ENCODE measurements around the gene FAM217B.

The FAM217B gene

GRCh38 chr20:59945175-59945574 is 5.0 kb downstream of the FAM217B start:
- FAIRE-seq (no peak), DNase-seq (ENCODE audit: insufficient read length, low spot score) (no peak)
- no peak for TF ChIP-seq CTCF (IDR thresholded peaks at IDR 0.05; ENCODE audit: insufficient read depth, missing control alignments)

- FAIRE-seq (no peak), DNase-seq (ENCODE audit: insufficient read length, low spot score) (no peak)
- no peak for TF ChIP-seq CTCF (IDR thresholded peaks at IDR 0.05; ENCODE audit: insufficient read depth, missing control alignments)
These were observed 5.5 kb downstream of the FAM217B start for GRCh38 chr20:59945731-59946130.

- DNase-seq (ENCODE audit: insufficient read length, low spot score) (no peak), FAIRE-seq (no peak)
- no peak for TF ChIP-seq CTCF (IDR thresholded peaks at IDR 0.05; ENCODE audit: insufficient read depth, missing control alignments)
These were observed 7.2 kb downstream of the FAM217B start for GRCh38 chr20:59947376-59947775.

- no peak for FAIRE-seq
- TF ChIP-seq CTCF (IDR thresholded peaks at IDR 0.05; ENCODE audit: insufficient read depth, missing control alignments) = no peak
- no peak for DNase-seq (ENCODE audit: insufficient read length, low spot score)
These were observed 8.0 kb downstream of the FAM217B start for GRCh38 chr20:59948212-59948611.

GRCh38 chr20:59948828-59949720 is 8.9 kb downstream of the FAM217B start:
- FAIRE-seq (no peak), DNase-seq (ENCODE audit: insufficient read length, low spot score) (no peak)
- TF ChIP-seq CTCF (IDR thresholded peaks at IDR 0.05; ENCODE audit: insufficient read depth, missing control alignments) = peak; percentile 59

GRCh38 chr20:59949911-59950310 is 9.7 kb downstream of the FAM217B start:
- TF ChIP-seq CTCF (IDR thresholded peaks at IDR 0.05; ENCODE audit: insufficient read depth, missing control alignments) = no peak
- DNase-seq (ENCODE audit: insufficient read length, low spot score) (no peak), FAIRE-seq (no peak)

- no peak for DNase-seq (ENCODE audit: insufficient read length, low spot score)
- TF ChIP-seq CTCF (IDR thresholded peaks at IDR 0.05; ENCODE audit: insufficient read depth, missing control alignments) = no peak
- no peak for FAIRE-seq
These were observed 14.5 kb downstream of the FAM217B start for GRCh38 chr20:59954718-59955117.

All from D721Med (cell line).